Esophagus muscularis mucosa (tissue), 4 donors: Measurements from ENCODE around the gene ODF2L. TPM values are rescaled to one million over a fixed set of nuclear protein-coding genes. Genes with fewer than 3 reads are reported as not detected.

Experiments
- DNase-seq: peaks from one replicate; pipeline ENCODE4 v3.0.0-alpha.2; 2017; ENCODE audit errors: extremely low spot score
- H3K27ac ChIP-seq, 4 donors: fragments of 200-600 bp; sonication (generic); replicated peaks in 1 of 4; 1 replicate in 3 of 4; 2 replicates in 1 of 4; pipeline ENCODE4 v1.5.1; 2016 to 2019; ENCODE audit warnings: mild to moderate bottlenecking in 1 of 4
- H3K27me3 ChIP-seq, 4 donors: fragments of 200-600 bp; sonication (generic); one replicate each; pipeline versions ENCODE4 v1.5.1 to v1.6.0; 2016 to 2019
- H3K36me3 ChIP-seq, 4 donors: fragments of 200-600 bp; sonication (generic); one replicate each; pipeline ENCODE4 v1.5.1; 2016 to 2019
- H3K4me1 ChIP-seq, 4 donors: fragments of 200-600 bp; sonication (generic); one replicate each; pipeline ENCODE4 v1.5.1; 2016 to 2019
- H3K4me3 ChIP-seq, 4 donors: fragments of 200-600 bp; sonication (generic); 1 replicate in 2 of 4; 2 replicates in 2 of 4; pipeline ENCODE4 v1.5.1; 2016 to 2019; ENCODE audit warnings: mild to moderate bottlenecking in 4 of 4, moderate library complexity in 1 of 4
- H3K9me3 ChIP-seq, 4 donors: fragments of 200-600 bp; sonication (generic); 1 replicate in 3 of 4; 2 replicates in 1 of 4; pipeline ENCODE4 v1.5.1; 2016 to 2019
- EP300 ChIP-seq: sonication (generic); formaldehyde crosslinking; IDR thresholded peaks from one replicate; pipeline ENCODE4 v1.6.1; 2017; ENCODE audit warnings: antibody characterized with exemption
- POLR2A ChIP-seq: fragments of 450-650 bp; IDR thresholded peaks from one replicate; pipeline ENCODE4 v1.6.1; 2017; ENCODE audit warnings: antibody characterized with exemption, moderate library complexity, mild to moderate bottlenecking, low read depth
- POLR2AphosphoS5 ChIP-seq, 2 donors: sonication (generic); formaldehyde crosslinking; IDR thresholded peaks; one replicate each; pipeline ENCODE4 v1.6.1; 2017; ENCODE audit warnings: antibody characterized with exemption in 2 of 2
- WGBS: methylation state at CpG from one replicate; pipeline ENCODE4 v1.1.5; 2018; 5-methylcytosine and 5-hydroxymethylcytosine counted together
- intact Hi-C: fragments of 100-400 bp; cut with DNase I; formaldehyde crosslinking; loops from one replicate; pipeline ENCODE4 v1.15.1; 2023
- total RNA-seq, 4 donors: library from RNA; depleted of rRNA; stranded (reverse); fragments of >200 nt; gene quantifications; one replicate each; pipeline versions ENCODE4 v1.1.0 to v1.2.1, GENCODE V29; 2016
- TF ChIP-seq, protein P1 (sequence below), 3 experiments: fragments of 200-600 bp in 2 of 3; fragments of 450-650 bp in 1 of 3; sonication (generic) in 2 of 3; IDR thresholded peaks; one replicate each; pipeline ENCODE4 v1.5.1; 2017 to 2019; ENCODE audit warnings: antibody characterized with exemption in 3 of 3, mild to moderate bottlenecking in 2 of 3, moderate library complexity in 1 of 3

ODF2L gene
- total RNA-seq, 4 donors from 2014 or later: 11.6 to 18.7 (median 13.3) TPM

DNA sequence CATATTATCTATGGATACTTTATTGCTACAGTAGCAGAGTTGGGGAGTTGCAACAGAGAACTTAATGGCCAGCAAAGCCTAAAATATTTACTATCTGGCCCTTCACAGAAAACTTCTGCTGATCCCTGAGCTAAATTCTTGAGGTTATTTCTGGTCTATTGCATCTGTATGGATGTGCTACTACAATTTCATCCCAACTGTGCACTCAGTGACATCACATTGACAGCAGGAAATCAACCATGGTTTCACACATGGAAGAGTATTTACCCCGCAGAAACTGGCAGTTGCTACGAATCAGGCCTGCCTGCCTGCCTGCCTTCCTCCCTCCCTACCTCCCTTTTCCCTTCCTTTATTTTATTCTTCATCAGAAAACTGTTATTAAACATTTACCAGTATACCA lies 39.9 kb upstream of the ODF2L start:
- no peak overlapping the region for H3K27ac ChIP-seq
- no peak for TF ChIP-seq EP300
- no peak for TF ChIP-seq POLR2AphosphoS5 (IDR thresholded peaks at IDR 0.05)
- TF ChIP-seq POLR2A: no peak
- TF ChIP-seq, protein P1, sequence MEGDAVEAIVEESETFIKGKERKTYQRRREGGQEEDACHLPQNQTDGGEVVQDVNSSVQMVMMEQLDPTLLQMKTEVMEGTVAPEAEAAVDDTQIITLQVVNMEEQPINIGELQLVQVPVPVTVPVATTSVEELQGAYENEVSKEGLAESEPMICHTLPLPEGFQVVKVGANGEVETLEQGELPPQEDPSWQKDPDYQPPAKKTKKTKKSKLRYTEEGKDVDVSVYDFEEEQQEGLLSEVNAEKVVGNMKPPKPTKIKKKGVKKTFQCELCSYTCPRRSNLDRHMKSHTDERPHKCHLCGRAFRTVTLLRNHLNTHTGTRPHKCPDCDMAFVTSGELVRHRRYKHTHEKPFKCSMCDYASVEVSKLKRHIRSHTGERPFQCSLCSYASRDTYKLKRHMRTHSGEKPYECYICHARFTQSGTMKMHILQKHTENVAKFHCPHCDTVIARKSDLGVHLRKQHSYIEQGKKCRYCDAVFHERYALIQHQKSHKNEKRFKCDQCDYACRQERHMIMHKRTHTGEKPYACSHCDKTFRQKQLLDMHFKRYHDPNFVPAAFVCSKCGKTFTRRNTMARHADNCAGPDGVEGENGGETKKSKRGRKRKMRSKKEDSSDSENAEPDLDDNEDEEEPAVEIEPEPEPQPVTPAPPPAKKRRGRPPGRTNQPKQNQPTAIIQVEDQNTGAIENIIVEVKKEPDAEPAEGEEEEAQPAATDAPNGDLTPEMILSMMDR (IDR thresholded peaks at IDR 0.05): no peak
- intact Hi-C loops: no loop called here

DNA sequence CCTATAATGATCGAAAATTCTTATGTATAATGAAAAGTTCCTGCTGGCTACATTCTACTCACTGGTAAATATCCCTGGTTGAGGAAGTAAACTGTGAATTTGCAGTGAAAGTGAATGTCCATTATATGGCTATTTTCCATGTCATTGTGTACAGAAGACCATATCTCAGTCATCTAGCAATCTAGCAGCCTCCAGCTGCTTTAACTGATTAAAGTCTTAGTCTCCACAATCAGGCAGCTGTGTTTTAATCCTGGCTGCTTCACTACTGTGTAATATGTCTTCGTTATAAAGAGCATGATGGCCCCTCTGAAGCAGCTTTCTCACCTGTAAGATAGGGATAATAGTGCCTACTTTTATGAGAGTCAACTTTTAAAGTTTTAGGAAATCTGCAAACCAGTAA lies 39.2 kb upstream of the ODF2L start:
- TF ChIP-seq POLR2A (no peak), POLR2AphosphoS5 (IDR thresholded peaks at IDR 0.05) (no peak), EP300 (no peak)
- TF ChIP-seq, protein P1 (IDR thresholded peaks at IDR 0.05): no peak
- H3K9me3 ChIP-seq: no peaks in the 10 kb centered on the region
- H3K27me3 ChIP-seq: peaks cover 0 to 4% (median 0%) of the 10 kb centered on the region in 4 donors
- intact Hi-C loops: no loop called here
- no peak overlapping the region for H3K27ac ChIP-seq
- no peaks in the 10 kb centered on the region for H3K36me3 ChIP-seq
- DNase-seq: no peak
- no peak overlapping the region for H3K4me3 ChIP-seq
- WGBS: 68% methylated on average over 2 of the region's 2 CpGs
- H3K4me1 ChIP-seq: peaks cover under 1 to 4% (median 3%) of the 10 kb centered on the region in 4 donors

More for the DNA sequence above, 39.9 kb upstream of the ODF2L start:
- H3K9me3 ChIP-seq: no peaks in the 10 kb centered on the region
- no peak for DNase-seq
- no peaks in the 10 kb centered on the region for H3K4me1 ChIP-seq
- H3K27me3 ChIP-seq: peaks cover 0 to 4% (median 0%) of the 10 kb centered on the region in 4 donors
- H3K36me3 ChIP-seq: no peaks in the 10 kb centered on the region
- no peak overlapping the region for H3K4me3 ChIP-seq
- WGBS: 65% methylated on average over 2 of the region's 2 CpGs

DNA sequence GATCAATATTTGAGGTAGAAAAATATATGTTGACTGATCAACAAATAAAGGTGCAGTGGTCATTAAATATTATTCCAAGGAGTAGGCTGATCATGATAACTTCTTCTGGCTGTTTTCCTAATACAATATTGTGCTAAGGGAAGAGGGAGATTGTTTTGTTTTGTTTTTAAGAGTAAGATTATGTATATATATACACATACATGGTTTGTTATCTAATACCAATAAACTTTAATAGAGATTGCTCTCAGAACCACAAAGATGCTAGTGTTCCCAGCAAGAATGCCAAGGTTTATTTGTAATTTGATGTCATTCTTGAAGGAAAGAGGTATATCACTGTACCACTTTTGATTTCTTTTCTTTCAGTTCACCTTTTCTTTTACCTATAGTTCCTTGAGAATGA lies 37.9 kb upstream of the ODF2L start:
- TF ChIP-seq EP300: no peak
- TF ChIP-seq, protein P1 (IDR thresholded peaks at IDR 0.05): no peak
- TF ChIP-seq POLR2A: no peak
- no peak for TF ChIP-seq POLR2AphosphoS5 (IDR thresholded peaks at IDR 0.05)
- H3K4me1 ChIP-seq: peaks cover 6 to 13% (median 8%) of the 10 kb centered on the region in 4 donors
- H3K27me3 ChIP-seq: peaks cover 0 to 4% (median 0%) of the 10 kb centered on the region in 4 donors
- no peak overlapping the region for H3K27ac ChIP-seq
- intact Hi-C loops: no loop called here
- no peak overlapping the region for H3K4me3 ChIP-seq
- H3K36me3 ChIP-seq: no peaks in the 10 kb centered on the region
- H3K9me3 ChIP-seq: no peaks in the 10 kb centered on the region
- DNase-seq: no peak

DNA sequence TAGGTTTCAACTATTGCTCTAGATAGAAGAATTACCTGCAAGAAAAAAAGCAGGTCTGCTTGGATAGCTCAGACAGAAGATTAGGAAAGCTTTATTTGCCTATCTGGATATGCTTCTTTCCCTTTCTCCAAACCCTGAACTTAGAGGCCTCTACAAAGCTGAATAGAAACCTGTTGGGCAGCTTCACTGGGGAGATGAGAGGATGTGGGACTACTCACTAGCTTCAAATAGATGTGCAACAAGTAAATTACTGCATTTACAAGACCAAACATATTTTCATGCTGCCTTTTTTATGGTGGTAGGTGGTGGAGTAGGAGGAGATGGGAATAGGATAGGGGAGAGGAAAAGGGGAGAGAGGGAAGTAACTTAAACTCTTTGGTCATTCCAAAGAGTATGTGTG lies 34.3 kb upstream of the ODF2L start:
- intact Hi-C loops: no loop called here
- Histone ChIP-seq H3K27ac (peak overlapping the region; percentile 29 to 69 (median 54)), H3K9me3 (no peaks in the 10 kb centered on the region), H3K4me1 (peaks cover 6 to 14% (median 8%) of the 10 kb centered on the region in 4 donors), H3K27me3 (no peaks in the 10 kb centered on the region), H3K36me3 (no peaks in the 10 kb centered on the region), H3K4me3 (no peak overlapping the region)
- TF ChIP-seq POLR2AphosphoS5 (IDR thresholded peaks at IDR 0.05) (no peak), EP300 (no peak)
- TF ChIP-seq, protein P1 (IDR thresholded peaks at IDR 0.05): no peak
- no peak for DNase-seq

DNA sequence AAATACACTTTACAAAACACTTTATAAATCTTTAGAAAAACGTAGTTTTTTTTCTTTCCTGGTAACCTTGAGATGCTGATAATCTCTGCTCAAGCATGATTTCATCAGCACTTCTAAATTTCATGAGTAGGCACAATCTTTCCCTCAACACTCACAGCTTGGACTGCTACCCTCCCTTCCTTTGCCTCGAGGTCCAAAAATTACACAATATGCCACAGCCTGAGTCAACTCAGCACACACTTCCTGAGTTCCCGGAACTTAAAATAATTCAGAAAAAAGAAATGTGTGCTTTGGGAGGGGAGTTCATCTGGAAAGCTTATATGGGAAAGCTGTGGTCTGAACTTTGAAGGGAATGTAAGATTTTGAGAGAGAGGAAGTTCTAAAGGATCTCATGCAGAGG lies 33.7 kb upstream of the ODF2L start:
- TF ChIP-seq EP300 (no peak), POLR2AphosphoS5 (IDR thresholded peaks at IDR 0.05) (peak; percentile 31 to 62)
- WGBS: 20% methylated on average over 3 of the region's 3 CpGs
- H3K4me3 ChIP-seq: no peak overlapping the region

More for the DNA sequence above, 33.7 kb upstream of the ODF2L start:
- intact Hi-C loops: no loop called here
- no peak for DNase-seq
- Histone ChIP-seq H3K4me1 (peaks cover 6 to 14% (median 8%) of the 10 kb centered on the region in 4 donors), H3K27ac (peak overlapping the region; percentile 29 to 69 (median 54)), H3K36me3 (no peaks in the 10 kb centered on the region), H3K9me3 (no peaks in the 10 kb centered on the region), H3K27me3 (no peaks in the 10 kb centered on the region)
